ENCODE measurements around the gene HCLS1.

The HCLS1 gene

DNA sequence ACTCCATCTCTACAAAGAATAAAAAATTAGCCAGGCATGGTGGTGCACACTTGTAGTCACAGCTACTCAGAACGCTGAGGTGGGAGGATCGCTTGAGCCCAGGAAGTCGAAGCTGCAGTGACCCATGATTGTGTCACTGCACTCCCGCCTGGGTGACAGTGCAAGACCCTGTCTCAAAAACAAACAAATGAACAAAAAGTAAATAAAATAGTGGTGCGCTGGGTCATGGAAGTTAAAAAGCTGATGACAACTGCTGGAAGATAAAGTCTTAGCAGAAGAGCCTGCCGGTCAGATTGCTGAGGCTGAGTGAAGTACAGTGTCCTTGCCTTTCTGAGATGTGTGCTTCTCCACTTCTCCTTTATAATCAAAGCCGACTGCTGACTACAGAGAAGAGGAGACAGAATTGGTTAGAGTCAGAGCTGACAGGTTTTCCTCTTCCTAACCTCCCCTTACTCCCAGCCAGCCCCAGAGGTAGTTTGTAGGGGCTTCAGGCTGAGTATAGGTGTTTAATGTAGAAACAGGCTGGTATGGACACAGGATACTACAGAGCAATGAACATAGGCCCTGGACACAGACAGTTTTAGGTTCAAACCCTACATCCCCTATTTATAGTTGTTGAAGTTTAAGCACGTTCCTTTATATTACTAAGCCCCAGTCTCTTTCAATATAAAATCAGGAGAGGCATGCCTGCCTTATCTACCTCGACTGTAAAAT lies 17.9 kb downstream of the HCLS1 start:
- DNase-seq (ENCODE audit: low read depth), result no peak
- TF ChIP-seq, protein P1, sequence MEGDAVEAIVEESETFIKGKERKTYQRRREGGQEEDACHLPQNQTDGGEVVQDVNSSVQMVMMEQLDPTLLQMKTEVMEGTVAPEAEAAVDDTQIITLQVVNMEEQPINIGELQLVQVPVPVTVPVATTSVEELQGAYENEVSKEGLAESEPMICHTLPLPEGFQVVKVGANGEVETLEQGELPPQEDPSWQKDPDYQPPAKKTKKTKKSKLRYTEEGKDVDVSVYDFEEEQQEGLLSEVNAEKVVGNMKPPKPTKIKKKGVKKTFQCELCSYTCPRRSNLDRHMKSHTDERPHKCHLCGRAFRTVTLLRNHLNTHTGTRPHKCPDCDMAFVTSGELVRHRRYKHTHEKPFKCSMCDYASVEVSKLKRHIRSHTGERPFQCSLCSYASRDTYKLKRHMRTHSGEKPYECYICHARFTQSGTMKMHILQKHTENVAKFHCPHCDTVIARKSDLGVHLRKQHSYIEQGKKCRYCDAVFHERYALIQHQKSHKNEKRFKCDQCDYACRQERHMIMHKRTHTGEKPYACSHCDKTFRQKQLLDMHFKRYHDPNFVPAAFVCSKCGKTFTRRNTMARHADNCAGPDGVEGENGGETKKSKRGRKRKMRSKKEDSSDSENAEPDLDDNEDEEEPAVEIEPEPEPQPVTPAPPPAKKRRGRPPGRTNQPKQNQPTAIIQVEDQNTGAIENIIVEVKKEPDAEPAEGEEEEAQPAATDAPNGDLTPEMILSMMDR (IDR thresholded peaks at IDR 0.05; ENCODE audit: insufficient read depth, low read depth, low read length, missing control alignments), result no peak
- H3K4me3 ChIP-seq (ENCODE audit: low read depth, low read length), result no peak overlapping the region

DNA sequence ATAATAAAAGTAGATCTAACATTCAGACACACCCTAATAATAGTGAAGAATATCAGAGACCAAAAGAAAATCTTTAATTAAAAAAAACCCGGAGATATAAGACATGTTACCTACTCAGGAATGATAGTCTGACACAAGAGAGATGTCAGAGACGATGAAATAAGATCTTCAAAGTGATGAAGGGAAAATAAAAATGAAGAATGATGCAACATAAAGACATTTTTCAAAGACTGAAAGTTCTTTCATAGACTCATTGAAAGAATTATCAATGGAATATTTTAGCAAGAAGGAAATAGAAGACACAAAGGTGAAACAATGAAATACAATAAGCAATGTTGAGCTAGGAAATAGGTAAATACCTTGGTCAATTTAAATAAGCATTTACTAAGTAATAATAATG lies 19.6 kb downstream of the HCLS1 start:
- TF ChIP-seq, protein P1 (IDR thresholded peaks at IDR 0.05; ENCODE audit: insufficient read depth, low read depth, low read length, missing control alignments), result no peak

DNA sequence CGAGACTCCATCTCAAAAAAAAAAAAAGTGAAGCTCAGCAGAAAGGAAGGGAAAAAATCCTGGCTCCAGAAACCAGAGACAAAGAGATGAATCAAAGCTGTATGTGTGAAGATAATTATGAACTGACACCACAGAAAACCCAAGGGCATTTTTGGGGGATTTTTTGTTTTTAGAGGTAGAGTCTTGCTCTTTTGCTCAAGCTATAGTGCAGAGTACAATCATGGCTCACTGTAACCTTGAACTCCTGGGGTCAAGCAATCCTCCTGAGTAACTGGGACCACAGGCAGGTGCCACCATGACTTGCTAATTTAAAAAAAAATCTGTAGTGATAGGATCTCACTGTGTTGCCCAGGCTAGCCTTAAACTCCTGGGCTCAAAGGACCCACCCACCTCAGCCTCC lies 22.8 kb downstream of the HCLS1 start:
- TF ChIP-seq, protein P1 (IDR thresholded peaks at IDR 0.05; ENCODE audit: insufficient read depth, low read depth, low read length, missing control alignments), result no peak
- H3K4me3 ChIP-seq (ENCODE audit: low read depth, low read length), result no peak overlapping the region

More for the DNA sequence above, 19.6 kb downstream of the HCLS1 start:
- no peak for DNase-seq (ENCODE audit: low read depth)
- H3K4me3 ChIP-seq (ENCODE audit: low read depth, low read length), result no peak overlapping the region

DNA sequence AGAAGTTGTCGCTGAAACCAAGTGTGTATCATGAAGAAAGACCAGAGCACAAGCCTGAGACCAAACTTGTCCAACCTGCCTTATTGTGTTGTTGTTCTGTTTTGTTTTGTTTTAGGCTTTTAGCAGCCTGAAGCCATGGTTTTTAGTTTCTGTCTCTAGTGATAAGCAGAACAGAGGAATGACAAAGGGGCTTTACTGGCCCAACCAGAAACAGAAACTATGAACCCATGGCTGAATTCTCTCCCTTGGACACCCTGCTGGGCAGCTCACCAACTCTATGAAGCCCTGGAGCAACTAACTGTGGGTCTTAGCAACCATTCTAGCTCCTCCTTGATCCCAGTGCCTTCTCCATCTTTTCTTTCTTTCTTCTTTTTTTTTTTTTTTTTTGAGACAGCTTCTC lies 30.3 kb downstream of the HCLS1 start:
- peak; percentile 29 for DNase-seq (ENCODE audit: low read depth)
- TF ChIP-seq, protein P1 (IDR thresholded peaks at IDR 0.05; ENCODE audit: insufficient read depth, low read depth, low read length, missing control alignments), result no peak
- H3K4me3 ChIP-seq (ENCODE audit: low read depth, low read length), result no peak overlapping the region

More for the DNA sequence above, 22.8 kb downstream of the HCLS1 start:
- DNase-seq (ENCODE audit: low read depth), result peak; percentile 29

DNA sequence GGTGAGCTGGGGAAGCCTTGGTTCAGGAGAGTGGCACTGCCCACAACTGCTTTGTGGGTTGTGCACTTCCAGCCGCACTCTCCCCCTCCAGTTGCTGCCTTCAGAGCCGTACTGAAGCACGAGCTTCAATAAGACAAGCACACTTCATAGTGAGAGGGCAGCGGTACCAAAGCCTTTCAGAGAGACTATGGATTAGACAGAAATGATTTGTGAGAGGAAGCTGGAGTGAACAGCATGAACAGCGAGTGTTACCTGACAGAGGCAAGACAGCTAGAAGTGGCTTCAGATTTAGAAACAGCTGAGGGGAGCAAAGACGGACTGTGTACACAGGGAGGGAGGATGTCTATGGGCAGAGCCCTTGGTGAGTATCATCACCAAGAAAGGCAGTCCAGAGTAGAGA lies 31.1 kb downstream of the HCLS1 start:
- no peak for DNase-seq (ENCODE audit: low read depth)
- TF ChIP-seq, protein P1 (IDR thresholded peaks at IDR 0.05; ENCODE audit: insufficient read depth, low read depth, low read length, missing control alignments), result no peak
- H3K4me3 ChIP-seq (ENCODE audit: low read depth, low read length), result no peak overlapping the region

DNA sequence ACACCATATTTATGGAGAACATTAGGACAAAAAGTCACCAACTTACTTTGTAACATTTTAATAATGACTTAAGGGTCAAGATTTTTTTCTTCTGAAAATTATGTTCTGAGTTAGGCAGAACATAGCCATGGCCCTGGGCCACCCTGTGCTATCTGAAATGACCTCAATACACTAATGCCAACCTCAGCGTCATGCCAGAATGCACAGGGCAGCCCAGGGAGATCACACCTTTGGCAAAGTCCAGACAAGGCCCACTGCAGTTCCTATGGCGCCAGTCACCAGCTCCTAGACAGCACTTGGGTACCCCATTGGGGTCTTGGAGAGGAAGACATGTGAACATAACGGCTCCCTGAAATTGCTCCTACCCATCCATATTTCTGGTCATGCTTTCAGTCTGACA lies 33.1 kb downstream of the HCLS1 start:
- TF ChIP-seq, protein P1 (IDR thresholded peaks at IDR 0.05; ENCODE audit: insufficient read depth, low read depth, low read length, missing control alignments), result no peak
- no peak for DNase-seq (ENCODE audit: low read depth)

DNA sequence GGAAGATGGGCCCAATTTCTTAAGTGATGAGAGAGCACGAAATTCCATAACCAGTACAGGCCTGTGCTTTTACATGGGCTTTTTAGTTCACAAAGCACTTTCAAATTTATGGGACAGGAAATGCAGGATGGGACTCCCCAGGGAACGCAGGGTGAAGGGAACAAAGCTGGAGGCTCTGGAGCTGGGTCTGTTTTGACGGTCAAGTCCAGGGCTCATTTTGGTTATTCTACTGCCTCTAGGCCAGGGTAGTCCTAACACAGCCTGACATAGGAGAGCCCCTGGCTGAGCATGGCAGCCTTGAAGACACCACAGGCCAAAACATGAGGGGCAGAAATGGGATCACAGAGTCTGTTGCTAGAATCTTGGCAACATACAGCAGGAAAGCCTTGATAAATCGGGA lies 33.5 kb downstream of the HCLS1 start:
- TF ChIP-seq, protein P1 (IDR thresholded peaks at IDR 0.05; ENCODE audit: insufficient read depth, low read depth, low read length, missing control alignments), result no peak
- DNase-seq (ENCODE audit: low read depth), result no peak
- no peak overlapping the region for H3K4me3 ChIP-seq (ENCODE audit: low read depth, low read length)

More for the DNA sequence above, 33.1 kb downstream of the HCLS1 start:
- H3K4me3 ChIP-seq (ENCODE audit: low read depth, low read length), result no peak overlapping the region
